ENCODE data around the gene TNK1.

Gene TNK1

GRCh38 chr17:7437369-7437863 lies 56.5 kb downstream of the TNK1 start:
- DNase-seq, result no peak

GRCh38 chr17:7437950-7438614 lies 57.2 kb downstream of the TNK1 start:
- DNase-seq, result peak; percentile 79

GRCh38 chr17:7438656-7439460 lies 58.0 kb downstream of the TNK1 start:
- DNase-seq, result no peak
